Measurements from ENCODE around the gene PHLDB2. TPM values are rescaled to one million over a fixed set of nuclear protein-coding genes. Genes with fewer than 3 reads are reported as not detected.

PHLDB2 gene
- total and polyA plus RNA-seq, 2 of the 8 experiments (the other 6 are each of a cell fraction or from before 2014, with no cell fraction given): 5.8 to 22.6 TPM

GRCh38 chr3:111968319-111969054 is 109.4 kb downstream of the PHLDB2 start:
- Histone ChIP-seq H3K36me3 (ENCODE audit: control insufficient read depth in 2 of 4, insufficient read depth in 4 of 4, low read length in 3 of 4) (no peaks in the 10 kb centered on the region), H2AFZ (ENCODE audit: low read length) (no peak overlapping the region), H2BK20ac (ENCODE audit: low read length) (no peak overlapping the region), H3K79me2 (ENCODE audit: control insufficient read depth in 1 of 2, insufficient read depth in 2 of 2, low read length in 2 of 2) (no peaks in the 10 kb centered on the region), H2BK15ac (ENCODE audit: low read length) (no peak overlapping the region), H3K4ac (replicated peaks; ENCODE audit: insufficient read length, low read depth, low read length) (no peak overlapping the region), H3K9ac (replicated peaks in 1 of 4; ENCODE audit: extremely low read depth in 1 of 4, low read depth in 3 of 4, low read length in 3 of 4) (no peak overlapping the region), H3K56ac (replicated peaks; ENCODE audit: insufficient read length, low read depth, low read length) (no peak overlapping the region), H3K23me2 (ENCODE audit: low read depth, low read length) (no peaks in the 10 kb centered on the region; the same call in 1 of the 2 replicates), H3K4me2 (ENCODE audit: insufficient read depth in 1 of 2, low read depth in 2 of 2, low read length in 2 of 2) (no peak overlapping the region), H3K4me1 (replicated peaks in 1 of 4; ENCODE audit: control insufficient read depth in 3 of 4, insufficient read depth in 4 of 4, low read length in 3 of 4) (no peaks in the 10 kb centered on the region), H3K4me3 (ENCODE audit: extremely low read depth in 1 of 4, insufficient read depth in 2 of 4, low read depth in 3 of 4, low read length in 4 of 4) (no peak overlapping the region), H4K20me1 (replicated peaks in 1 of 2; ENCODE audit: control insufficient read depth in 1 of 2, insufficient read depth in 2 of 2, low read length in 2 of 2) (no peaks in the 10 kb centered on the region), H4K8ac (ENCODE audit: extremely low read depth, insufficient read depth, low read length) (no peak overlapping the region), H4K5ac (ENCODE audit: insufficient read length, low read depth, low read length) (no peak overlapping the region), H3K14ac (ENCODE audit: insufficient read length) (no peak overlapping the region), H4K91ac (replicated peaks; ENCODE audit: insufficient read length, low read length) (no peak overlapping the region), H2AK5ac (ENCODE audit: low read depth, low read length) (no peak overlapping the region), H3K27ac (ENCODE audit: low read depth, low read length) (no peak overlapping the region), H3K23ac (ENCODE audit: insufficient read length) (no peak overlapping the region), H3K79me1 (ENCODE audit: low read depth, low read length) (no peaks in the 10 kb centered on the region), H3K27me3 (replicated peaks in 1 of 4; ENCODE audit: control insufficient read depth in 3 of 4, extremely low read depth in 1 of 4, insufficient read depth in 3 of 4, low read length in 3 of 4) (no peaks in the 10 kb centered on the region), H2BK5ac (ENCODE audit: low read depth, low read length) (no peak overlapping the region), H2BK12ac (ENCODE audit: low read depth, low read length) (no peak overlapping the region), H2BK120ac (replicated peaks; ENCODE audit: low read depth, low read length) (no peak overlapping the region), H3K18ac (ENCODE audit: extremely low read depth, low read length) (no peak overlapping the region), H3K9me3 (ENCODE audit: insufficient read depth in 2 of 2, low read depth in 1 of 2, low read length in 1 of 2) (no peaks in the 10 kb centered on the region)
- CTCF ChIA-PET (ENCODE audit: partially characterized antibody): interaction anchor here (0.5 to 15.1 kb wide), 37 partner anchors 10 to 368 kb away, joined by 3 to 258 read pairs (median 4); partner anchors contain the start of genes ABHD10 and PHLDB2
- POLR2A ChIA-PET (ENCODE audit: partially characterized antibody): interaction anchor here (0.6 to 2.9 kb wide), 3 partner anchors 10 to 220 kb away, joined by 4 to 12 read pairs (median 4); partner anchors contain the start of gene ABHD10
- WGBS, 2 experiments (ENCODE audit: extremely low coverage in 1 of 2, insufficient coverage in 1 of 2, insufficient read length in 1 of 2, insufficient replicate concordance in 2 of 2, low coverage in 1 of 2, low lambda C conversion rate in 2 of 2, missing lambda C conversion rate in 1 of 2): 77% methylated on average over 5 of the region's 5 CpGs; no CpG with 5 or more reads in 1 of the 2 experiments
- no peak for DNase-seq (ENCODE audit: low read depth in 1 of 2, low spot score in 2 of 2)
- FAIRE-seq: no peak
- TF ChIP-seq RXRA (IDR thresholded peaks at IDR 0.05; ENCODE audit: insufficient read depth, low read depth, low read length) (no peak), BCL11A (IDR thresholded peaks at IDR 0.05; ENCODE audit: low read depth in 2 of 2, low read length in 2 of 2) (no peak), ZNF274 (IDR thresholded peaks at IDR 0.05; ENCODE audit: borderline replicate concordance, extremely low read depth, low read length) (no peak), EGR1 (IDR thresholded peaks at IDR 0.05; ENCODE audit: borderline replicate concordance, low read depth, low read length) (no peak), MAFK (IDR thresholded peaks at IDR 0.05; ENCODE audit: low read depth, low read length) (no peak), ASH2L (IDR thresholded peaks at IDR 0.05; ENCODE audit: low read length) (no peak), SAP30 (IDR thresholded peaks at IDR 0.05; ENCODE audit: insufficient read depth, insufficient replicate concordance, low read length) (no peak), ATF2 (IDR thresholded peaks at IDR 0.05; ENCODE audit: low read length) (no peak), KDM4A (IDR thresholded peaks at IDR 0.05; ENCODE audit: low read depth, low read length, severe bottlenecking) (no peak)
- TF ChIP-seq, protein P1, sequence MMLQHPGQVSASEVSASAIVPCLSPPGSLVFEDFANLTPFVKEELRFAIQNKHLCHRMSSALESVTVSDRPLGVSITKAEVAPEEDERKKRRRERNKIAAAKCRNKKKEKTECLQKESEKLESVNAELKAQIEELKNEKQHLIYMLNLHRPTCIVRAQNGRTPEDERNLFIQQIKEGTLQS (IDR thresholded peaks at IDR 0.05; ENCODE audit: insufficient read depth, low read depth, low read length): no peak

Data from H1 (cell line).